HG03045 (cell line): ENCODE data around the gene CD80.
"Not testable (repeated sequence)": the region's sequence is repeated elsewhere in the genome, so short reads cannot be mapped to it uniquely, and the experiment has no call there.

ENCODE experiments used
- ATAC-seq: cut with Tn5 transposase; IDR thresholded peaks from one replicate; pipeline ENCODE4 v1.9.1; 2021; ENCODE audit warnings: mild to moderate bottlenecking, moderate library complexity; ENCODE audit not compliant: unreplicated experiment

CD80 gene

GRCh38 chr3:119585208-119585607, 25.8 kb upstream of the CD80 start:
- ATAC-seq, result no peak

- ATAC-seq, result peak; percentile 41
Measured at GRCh38 chr3:119582178-119582577, 22.8 kb upstream of the CD80 start.

GRCh38 chr3:119580067-119580760, 20.8 kb upstream of the CD80 start:
- ATAC-seq, result peak; percentile 63

DNA sequence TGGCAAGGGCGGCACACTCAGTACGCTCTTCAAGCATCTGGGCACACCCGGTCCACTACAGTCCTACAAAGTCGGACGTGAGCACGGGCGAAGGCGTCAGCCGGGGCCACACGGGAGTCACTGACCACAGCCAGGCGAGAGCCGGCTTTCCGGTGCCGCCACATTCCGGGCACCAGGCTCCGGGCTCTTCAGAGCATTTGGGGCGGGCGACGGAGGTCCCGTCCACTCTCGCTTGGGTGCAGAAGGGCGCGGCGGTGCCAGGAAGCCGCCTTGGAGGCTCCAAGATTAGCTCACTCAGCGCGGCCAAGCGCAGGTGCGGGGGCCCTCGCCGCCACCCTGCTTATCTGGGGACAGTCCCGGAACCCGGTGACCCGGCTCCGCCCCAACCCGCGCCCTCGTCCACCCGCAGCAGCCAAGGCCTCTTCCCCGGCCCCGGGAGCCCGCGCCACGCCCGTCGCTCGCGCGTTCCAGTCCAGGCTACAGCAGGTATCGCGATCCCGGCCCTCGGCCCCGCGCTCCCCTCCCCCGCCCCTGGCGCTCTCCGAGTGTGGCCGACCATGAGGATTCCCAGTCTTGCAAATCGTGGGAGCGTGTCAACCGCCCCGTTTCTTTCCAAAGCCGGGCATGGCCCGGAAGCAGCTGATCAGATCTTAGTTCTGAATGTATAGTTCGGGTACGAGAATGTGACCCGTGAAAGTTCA, 20.1 kb upstream of the CD80 start, which contains the start of gene ADPRH:
TSS of gene ADPRH (plus strand) at position 127 of the 701 bp plus-strand sequence. CDS start 2,678 bp downstream, outside the sequence.
- ATAC-seq, result peak; percentile 78

DNA sequence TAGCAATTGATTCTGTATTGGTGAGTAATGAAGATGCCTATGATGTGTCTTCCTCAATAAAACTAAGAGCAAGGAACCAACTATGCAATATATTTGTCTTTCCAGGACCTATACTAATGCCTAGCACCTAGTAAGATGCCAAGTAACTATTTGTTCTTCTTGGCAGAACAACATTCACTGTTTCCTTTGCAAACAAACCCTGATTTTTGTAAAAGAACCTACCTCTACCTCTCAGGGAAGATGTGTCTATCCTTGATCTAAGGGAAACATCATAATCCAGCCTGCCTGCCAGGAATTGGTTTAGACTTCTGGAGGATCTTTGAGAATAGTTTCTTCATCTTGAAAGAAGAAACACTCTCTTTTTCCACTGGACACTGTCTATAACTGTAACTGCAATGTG, 16.1 kb upstream of the CD80 start:
- no peak for ATAC-seq

- no peak for ATAC-seq
Measured at GRCh38 chr3:119571688-119572087, 12.3 kb upstream of the CD80 start.

GRCh38 chr3:119571230-119571629, 11.8 kb upstream of the CD80 start:
- ATAC-seq, result no peak

GRCh38 chr3:119570229-119570628, 10.8 kb upstream of the CD80 start:
- ATAC-seq, result no peak

- no peak for ATAC-seq
Measured at GRCh38 chr3:119569156-119569555, 9.7 kb upstream of the CD80 start.

DNA sequence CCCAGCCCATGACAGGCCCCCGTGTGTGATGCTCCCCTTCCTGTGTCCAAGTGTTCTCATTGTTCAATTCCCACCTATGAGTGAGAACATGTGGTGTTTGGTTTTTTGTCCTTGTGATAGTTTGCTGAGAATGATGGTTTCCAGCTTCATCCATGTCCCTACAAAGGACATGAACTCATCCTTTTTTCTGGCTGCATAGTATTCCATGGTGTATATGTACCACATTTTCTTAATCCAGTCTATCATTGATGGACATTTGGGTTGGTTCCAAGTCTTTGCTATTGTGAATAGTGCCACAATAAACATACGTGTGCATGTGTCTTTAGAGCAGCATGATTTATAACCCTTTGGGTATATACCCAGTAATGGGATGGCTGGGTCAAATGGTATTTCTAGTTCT, 3.9 kb upstream of the CD80 start:
- ATAC-seq, result not testable (repeated sequence)

- peak; percentile 77 for ATAC-seq
Measured at GRCh38 chr3:119562307-119562961, 3.0 kb upstream of the CD80 start.

DNA sequence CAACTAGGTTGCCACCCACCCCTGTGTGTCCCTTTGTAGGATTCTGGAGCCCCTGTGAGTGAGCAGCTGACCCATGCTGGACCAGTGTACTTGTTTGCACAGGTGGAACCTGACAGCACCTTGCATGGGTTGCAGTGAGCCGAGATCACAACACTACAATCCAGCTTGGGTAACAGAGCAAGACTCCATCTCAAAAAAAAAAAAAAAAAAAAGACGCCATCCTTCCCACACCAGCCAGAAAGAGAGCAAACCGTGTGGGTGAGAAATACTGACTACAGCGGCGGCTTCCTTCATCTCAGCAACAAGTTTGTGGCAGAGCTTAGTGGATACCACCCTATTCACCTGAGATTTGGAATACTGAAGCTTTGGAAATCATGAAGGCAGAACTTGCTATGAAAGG, 746 bp upstream of the CD80 start:
- ATAC-seq, result no peak

DNA sequence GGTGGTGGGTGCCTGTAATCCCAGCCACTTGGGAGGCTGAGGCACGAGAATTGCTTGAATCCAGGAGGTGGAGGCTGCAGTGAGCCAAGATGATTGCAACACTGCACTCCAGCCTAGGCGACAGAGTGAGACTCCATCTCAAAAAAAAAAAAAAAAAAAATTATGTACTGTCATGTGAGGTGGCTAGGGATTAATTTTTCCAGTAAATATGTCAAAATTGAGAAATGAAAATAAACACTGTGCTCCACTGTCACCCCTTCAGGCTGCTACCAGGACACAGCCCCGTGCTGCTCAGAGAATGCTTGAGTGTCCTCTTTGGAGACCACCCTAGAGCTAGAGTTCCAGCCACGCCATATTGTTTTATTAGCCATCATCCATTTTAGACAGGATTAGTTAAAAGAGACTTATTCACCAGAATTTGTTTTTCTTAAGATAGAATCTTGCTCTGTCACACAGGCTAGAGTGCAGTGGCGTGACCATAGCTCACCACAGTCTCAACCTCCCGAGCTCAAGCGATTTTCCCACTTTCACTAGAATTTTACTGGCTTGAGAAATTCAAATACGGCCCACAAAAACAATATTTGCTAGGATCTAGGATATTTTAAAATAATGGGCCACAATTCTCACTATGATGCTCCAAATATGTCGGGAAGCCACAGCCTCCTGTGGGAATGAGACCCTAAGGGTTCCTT, 642 bp downstream of the CD80 start:
- no peak for ATAC-seq

- ATAC-seq, result no peak
Measured at GRCh38 chr3:119557877-119558269, 1.5 kb downstream of the CD80 start.

DNA sequence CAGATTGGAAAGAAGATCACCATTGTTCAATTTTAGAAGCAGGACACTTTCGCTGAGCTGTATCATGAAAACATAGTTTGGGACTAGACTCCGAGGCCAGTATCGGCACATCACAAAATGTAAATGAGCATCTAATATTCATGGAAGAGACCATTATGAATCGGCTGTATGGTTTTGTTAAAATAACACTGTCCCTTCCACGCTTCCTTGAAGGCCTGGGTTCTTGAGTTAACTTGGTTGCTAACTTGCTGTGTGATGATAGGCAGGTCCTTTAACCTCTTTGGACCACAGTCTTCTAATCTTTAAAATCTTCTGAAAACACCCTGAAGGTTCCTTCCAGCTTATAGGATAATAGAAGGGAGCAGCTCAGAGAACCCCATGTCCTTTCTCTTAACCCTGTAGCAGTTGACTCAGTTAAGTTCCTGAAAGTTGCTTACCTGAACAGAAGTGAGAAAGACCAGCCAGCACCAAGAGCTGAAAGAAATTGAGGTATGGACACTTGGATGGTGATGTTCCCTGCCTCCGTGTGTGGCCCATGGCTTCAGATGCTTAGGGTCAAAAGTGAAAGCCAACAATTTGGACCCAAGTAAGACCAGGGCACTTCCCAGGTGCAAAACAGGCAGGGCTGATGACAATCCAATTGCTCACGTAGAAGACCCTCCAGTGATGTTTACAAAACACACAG, 2.1 kb downstream of the CD80 start:
- no peak for ATAC-seq

- ATAC-seq, result no peak
Measured at GRCh38 chr3:119555929-119556328, 3.5 kb downstream of the CD80 start.

GRCh38 chr3:119555309-119555735, 4.1 kb downstream of the CD80 start:
- no peak for ATAC-seq

DNA sequence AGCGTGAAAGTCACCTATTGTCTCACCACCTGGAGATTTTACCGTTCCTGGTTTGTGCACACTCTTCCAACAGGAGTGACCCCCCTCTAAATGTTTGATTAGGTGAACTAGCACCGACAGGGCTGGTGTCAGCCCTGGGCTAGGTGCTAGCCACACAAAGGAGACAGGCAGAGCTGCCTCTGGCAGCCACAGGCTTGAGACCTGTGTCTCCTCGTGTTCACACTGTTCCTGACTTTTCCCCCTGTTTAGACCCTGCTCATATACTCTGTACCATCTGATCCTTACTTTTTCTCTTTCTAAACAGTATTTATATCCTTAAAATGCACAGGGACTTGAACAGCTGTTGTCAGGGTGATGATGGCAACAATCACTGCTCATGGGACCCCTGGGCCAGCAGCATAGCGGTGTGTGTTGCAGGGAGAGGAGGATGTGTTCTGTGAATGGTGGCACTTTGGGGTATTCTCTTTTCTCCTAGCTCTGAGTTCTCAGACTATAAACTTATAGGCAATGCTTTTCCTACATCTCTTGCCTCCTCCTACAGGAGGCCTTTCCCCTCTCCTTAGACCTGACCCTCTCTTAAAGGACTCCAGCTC, 5.5 kb downstream of the CD80 start:
- no peak for ATAC-seq

DNA sequence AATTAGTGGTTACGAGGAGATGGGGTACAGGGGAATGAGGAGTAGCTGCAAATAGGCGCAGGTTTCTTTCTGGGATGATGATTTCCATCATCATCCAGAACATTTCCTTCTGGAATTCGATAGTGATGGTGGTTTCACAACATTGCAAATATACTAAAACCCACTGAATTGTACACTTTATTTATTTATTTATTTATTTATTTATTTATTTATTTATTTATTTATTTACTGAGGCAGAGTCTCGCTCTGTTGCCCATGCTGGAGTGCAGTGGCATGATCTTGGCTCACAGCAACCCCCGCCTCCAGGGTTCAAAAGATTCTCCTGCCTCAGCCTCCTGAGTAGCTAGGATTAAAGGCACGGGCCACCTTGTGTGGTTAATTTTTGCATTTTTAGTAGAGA, 6.5 kb downstream of the CD80 start:
- not testable (repeated sequence) for ATAC-seq

- ATAC-seq, result no peak
Measured at GRCh38 chr3:119551598-119551997, 7.8 kb downstream of the CD80 start.
